ENCODE results near the gene YTHDF1.
A peak's percentile ranks its signal among the peaks of the same experiment; 100 is the strongest.
"Not testable (repeated sequence)": the region's sequence is repeated elsewhere in the genome, so short reads cannot be mapped to it uniquely, and the experiment has no call there.

YTHDF1 gene

DNA sequence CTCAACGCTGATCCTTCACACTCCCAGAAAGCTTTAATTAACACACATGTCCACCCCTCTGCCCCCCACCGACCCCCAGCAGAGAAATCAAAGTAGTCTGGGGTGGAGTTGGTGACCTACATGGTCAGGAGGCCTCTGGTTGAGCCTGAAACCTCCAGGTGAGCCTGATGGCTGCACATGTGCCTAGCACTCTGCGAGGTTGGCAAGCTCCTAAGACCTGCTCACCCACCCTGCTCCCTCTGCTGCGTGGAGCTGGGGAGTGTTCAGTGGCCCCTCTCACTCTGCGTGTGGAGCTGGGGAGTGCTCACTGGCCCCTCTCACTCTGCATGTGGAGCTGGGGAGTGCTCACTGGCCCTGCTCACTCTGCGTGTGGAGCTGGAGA, 7.9 kb upstream of the YTHDF1 start:
- H3K4me1 ChIP-seq = peaks cover 0 to 44% (median 33%) of the 10 kb centered on the region in 10 experiments; a peak in 16 of 20 replicates
- H3K27me3 ChIP-seq = no peaks in the 10 kb centered on the region
- H3K36me3 ChIP-seq = no peaks in the 10 kb centered on the region
- no peak overlapping the region for H3K4me3 ChIP-seq
- no peak for TF ChIP-seq Cebpa-rat (IDR thresholded peaks at IDR 0.05)
- H3K4me2 ChIP-seq = peak overlapping the region in 7 of 11 experiments; percentile 15 to 69 (median 40); a peak in 10 of 22 replicates
- H3K9ac ChIP-seq = no peak overlapping the region; a peak in 2 of 22 replicates
- H4K20me1 ChIP-seq = peaks cover 0 to 22% (median 0%) of the 10 kb centered on the region in 11 experiments; a peak in 1 of 22 replicates
- no peaks in the 10 kb centered on the region for H3K9me3 ChIP-seq (replicated peaks in 1 of 11)
- no peak overlapping the region for H3K27ac ChIP-seq

DNA sequence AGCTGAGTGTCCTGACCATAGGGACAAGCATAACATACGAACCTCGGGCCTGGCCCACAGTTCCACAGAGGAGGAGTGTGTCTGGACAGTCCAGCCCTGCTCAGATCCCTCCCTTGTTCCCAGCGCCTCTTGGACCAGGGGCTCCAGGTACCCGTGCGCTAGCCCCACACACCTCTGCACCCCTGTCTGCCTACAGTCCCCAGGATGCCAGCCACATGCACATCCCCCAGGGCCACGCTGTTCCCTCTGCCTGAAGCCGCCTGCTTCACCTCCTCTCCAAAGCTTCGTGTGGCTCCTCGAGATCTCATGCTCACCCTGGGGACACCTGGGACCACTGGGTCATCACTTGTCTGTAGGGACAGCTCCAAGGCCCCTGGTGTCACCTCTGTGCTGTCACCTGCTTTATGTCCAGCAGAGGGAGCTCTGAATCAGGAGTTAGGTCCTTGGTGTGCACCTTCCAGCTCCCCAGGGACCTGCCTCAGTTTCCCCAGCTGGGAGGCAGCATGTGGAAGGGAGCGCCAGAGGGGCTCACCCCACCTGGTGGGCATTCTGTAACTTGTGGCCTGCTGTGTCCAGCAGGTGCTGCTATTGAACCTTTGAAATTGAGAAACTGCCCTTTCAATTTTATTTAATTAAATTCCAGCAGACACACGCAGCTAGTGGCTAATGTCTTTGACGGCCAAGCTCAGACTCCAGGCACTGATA, 7.3 kb upstream of the YTHDF1 start:
- Histone ChIP-seq H3K27ac (no peak overlapping the region), H3K4me2 (peak overlapping the region in 5 of 11 experiments; percentile 37 to 61 (median 40); a peak in 7 of 22 replicates), H3K9ac (no peak overlapping the region), H3K27me3 (no peaks in the 10 kb centered on the region), H3K4me1 (peaks cover 0 to 38% (median 27%) of the 10 kb centered on the region in 10 experiments; a peak in 14 of 20 replicates), H3K4me3 (no peak overlapping the region), H3K9me3 (replicated peaks in 1 of 11) (no peaks in the 10 kb centered on the region), H4K20me1 (peaks cover 0 to 22% (median 0%) of the 10 kb centered on the region in 11 experiments; a peak in 1 of 22 replicates), H3K36me3 (no peaks in the 10 kb centered on the region)
- TF ChIP-seq Cebpa-rat (IDR thresholded peaks at IDR 0.05) = no peak

DNA sequence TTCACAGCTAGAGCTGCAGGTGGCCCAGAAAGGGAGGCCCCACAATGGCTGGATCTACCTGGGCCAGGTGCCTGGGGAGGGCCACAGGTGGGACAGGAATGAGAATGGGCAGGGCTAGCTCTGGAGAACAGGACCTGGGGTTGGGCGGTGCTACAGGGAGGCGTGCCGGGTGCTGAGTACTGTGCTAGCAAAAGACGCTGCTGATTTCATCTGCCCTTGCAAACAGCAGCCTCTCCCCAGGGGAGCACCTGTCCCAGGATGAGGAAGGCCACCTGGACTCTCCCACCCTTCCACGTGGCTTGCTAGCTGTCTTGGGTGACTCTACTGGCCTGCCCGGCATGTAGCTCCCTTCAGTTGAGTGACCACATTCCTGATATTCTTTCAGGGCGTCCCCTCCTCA, 6.6 kb upstream of the YTHDF1 start:
- no peaks in the 10 kb centered on the region for H3K9me3 ChIP-seq (replicated peaks in 1 of 11)
- no peak for TF ChIP-seq Cebpa-rat (IDR thresholded peaks at IDR 0.05)
- H3K36me3 ChIP-seq = no peaks in the 10 kb centered on the region
- no peak overlapping the region for H3K4me2 ChIP-seq
- H3K27me3 ChIP-seq = no peaks in the 10 kb centered on the region
- H4K20me1 ChIP-seq = peaks cover 0 to 22% (median 0%) of the 10 kb centered on the region in 11 experiments; a peak in 1 of 22 replicates
- no peak overlapping the region for H3K27ac ChIP-seq
- no peak overlapping the region for H3K4me3 ChIP-seq
- no peak overlapping the region for H3K9ac ChIP-seq
- peaks cover 0 to 44% (median 30%) of the 10 kb centered on the region in 10 experiments; a peak in 15 of 20 replicates for H3K4me1 ChIP-seq

DNA sequence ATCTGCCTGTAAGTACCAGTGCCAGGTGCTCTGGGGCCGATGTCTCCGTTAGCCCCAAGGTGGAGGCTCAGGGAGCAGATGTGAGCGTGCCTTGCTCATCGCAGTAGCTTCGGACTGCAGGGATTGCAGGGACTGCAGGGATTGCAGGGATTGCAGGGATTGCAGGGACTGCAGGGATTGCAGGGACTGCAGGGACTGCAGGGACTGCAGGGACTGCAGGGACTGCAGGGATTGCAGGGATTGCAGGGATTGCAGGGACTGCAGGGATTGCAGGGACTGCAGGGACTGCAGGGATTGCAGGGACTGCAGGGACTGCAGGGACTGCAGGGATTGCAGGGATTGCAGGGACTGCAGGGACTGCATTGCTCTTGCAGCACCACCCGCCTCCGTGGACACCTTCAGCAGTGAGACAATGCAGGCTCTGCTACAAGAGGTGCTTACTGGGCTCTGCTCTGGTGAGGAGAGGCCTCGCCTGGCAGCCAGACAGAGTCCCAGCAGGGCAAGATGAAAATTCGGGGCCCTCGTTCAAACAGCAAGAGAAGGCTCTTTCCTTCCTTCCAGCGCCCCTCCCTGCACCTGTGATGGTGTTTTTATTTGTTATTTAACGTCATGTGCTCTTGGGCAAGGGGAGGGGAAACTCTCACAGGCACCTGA, 5.6 kb upstream of the YTHDF1 start:
- peak overlapping the region in 1 of 11 experiments; percentile 7; a peak in 1 of 22 replicates for H3K9ac ChIP-seq
- H3K27ac ChIP-seq, H3K4me3 ChIP-seq: not testable (repeated sequence)

DNA sequence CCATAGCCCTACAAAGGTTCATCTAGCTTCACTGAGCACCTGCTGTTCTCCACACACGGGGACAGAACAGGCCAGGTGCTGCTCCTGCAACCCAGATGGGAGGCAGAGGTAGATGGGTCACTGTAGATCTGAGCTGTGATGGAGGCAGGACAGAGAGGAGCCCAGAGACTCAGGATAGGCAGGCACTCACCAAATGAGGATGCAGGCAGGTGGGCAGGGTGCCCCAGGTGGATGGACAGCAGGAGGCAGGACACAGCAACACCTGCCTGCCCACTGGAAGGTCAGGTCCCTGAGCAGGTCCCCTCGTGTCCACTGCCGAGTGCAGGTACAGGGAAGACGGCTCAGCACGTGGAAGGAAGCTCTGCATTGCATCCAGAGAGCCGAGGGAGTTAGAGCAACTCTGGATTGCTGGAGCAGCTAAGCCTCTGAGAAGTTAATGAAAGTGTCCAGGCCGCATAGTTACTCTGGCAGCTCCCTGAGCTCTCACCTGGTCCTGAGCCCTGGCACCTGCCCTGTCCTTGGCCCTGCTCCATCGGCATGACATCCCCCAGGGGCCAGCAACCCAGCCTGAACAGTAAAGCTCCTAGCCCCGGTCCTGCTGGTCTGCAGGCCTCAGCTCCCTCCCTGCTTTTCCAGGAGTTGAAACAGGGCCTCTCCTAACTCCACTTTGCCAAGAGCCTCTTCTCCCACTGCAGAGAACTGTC, 4.9 kb upstream of the YTHDF1 start:
- H3K27ac ChIP-seq = no peak overlapping the region
- no peak overlapping the region for H3K4me2 ChIP-seq
- H4K20me1 ChIP-seq = peaks cover 0 to 22% (median 0%) of the 10 kb centered on the region in 11 experiments; a peak in 4 of 22 replicates
- no peak for TF ChIP-seq Cebpa-rat (IDR thresholded peaks at IDR 0.05)
- no peak overlapping the region for H3K4me3 ChIP-seq
- H3K4me1 ChIP-seq = peaks cover 7 to 51% (median 39%) of the 10 kb centered on the region in 10 experiments
- no peaks in the 10 kb centered on the region for H3K27me3 ChIP-seq
- H3K9ac ChIP-seq = peak overlapping the region in 1 of 11 experiments; percentile 7; a peak in 1 of 22 replicates
- no peaks in the 10 kb centered on the region for H3K36me3 ChIP-seq
- no peaks in the 10 kb centered on the region for H3K9me3 ChIP-seq (replicated peaks in 1 of 11)

More for the DNA sequence above, 5.6 kb upstream of the YTHDF1 start:
- not testable (repeated sequence) for H3K36me3 ChIP-seq; H3K27me3 ChIP-seq; H3K9me3 ChIP-seq (replicated peaks in 1 of 11); H3K4me2 ChIP-seq
- Histone ChIP-seq H3K4me1 (peaks cover 6 to 51% (median 40%) of the 10 kb centered on the region in 10 experiments), H4K20me1 (peaks cover 0 to 22% (median 0%) of the 10 kb centered on the region in 11 experiments; a peak in 1 of 22 replicates)

DNA sequence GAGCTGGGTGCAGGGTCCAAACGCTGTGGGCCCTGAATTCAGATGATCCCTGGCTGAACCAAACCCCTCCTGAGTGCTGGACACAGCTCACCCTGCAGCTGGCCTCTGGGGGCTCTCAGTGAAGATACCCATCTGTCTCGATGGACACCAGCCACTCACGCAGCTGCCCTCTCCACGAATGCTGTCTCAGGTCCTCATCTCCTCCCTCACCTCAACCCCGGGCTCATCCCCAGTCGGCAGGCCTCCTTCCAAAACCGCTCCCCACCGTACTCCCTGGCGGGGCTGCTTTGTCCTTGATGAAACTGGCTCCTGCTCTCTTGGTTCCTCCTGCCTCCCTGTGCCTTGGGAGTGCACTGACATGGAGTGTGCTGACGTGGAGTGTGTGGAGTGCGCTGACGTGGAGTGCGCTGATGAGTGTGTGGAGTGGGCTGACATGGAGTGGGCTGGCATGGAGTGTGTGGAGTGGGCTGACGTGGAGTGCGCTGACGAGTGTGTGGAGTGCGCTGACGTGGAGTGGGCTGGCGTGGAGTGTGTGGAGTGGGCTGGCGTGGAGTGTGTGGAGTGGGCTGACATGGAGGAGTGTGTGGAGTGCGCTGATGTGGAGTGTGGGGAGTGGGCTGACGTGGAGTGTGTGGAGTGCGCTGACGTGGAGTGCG, 4.1 kb upstream of the YTHDF1 start:
- H3K36me3 ChIP-seq = peaks cover 0 to 1% (median 0%) of the 10 kb centered on the region in 11 experiments; a peak in 4 of 22 replicates
- no peaks in the 10 kb centered on the region for H3K27me3 ChIP-seq
- no peak overlapping the region for H3K4me2 ChIP-seq
- no peak overlapping the region for H3K4me3 ChIP-seq
- TF ChIP-seq Cebpa-rat (IDR thresholded peaks at IDR 0.05) = no peak
- no peaks in the 10 kb centered on the region for H3K9me3 ChIP-seq (replicated peaks in 1 of 11)
- no peak overlapping the region for H3K27ac ChIP-seq
- peaks cover 8 to 43% (median 32%) of the 10 kb centered on the region in 10 experiments for H3K4me1 ChIP-seq
- H4K20me1 ChIP-seq = peaks cover 2 to 25% (median 8%) of the 10 kb centered on the region in 11 experiments; a peak in 19 of 22 replicates
- no peak overlapping the region for H3K9ac ChIP-seq

DNA sequence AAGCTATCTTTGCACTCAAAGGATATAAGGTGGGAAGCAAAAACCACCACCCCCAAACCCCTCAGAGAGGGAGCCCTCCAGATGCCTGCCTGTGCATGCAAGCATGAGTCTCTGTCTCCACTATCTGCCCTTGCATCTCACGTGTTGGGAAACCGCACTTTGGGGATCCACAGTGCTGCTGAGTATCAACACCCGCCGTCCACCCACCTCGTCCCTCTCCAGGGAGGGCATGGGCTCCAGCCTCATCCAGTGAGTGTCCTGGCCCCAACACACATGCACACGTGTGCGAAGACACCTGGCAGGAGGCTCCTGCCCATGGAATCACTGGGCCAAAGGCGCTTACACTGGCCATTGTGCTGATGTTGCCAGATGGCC, 3.5 kb upstream of the YTHDF1 start:
- no peak for TF ChIP-seq Cebpa-rat (IDR thresholded peaks at IDR 0.05)
- H3K36me3 ChIP-seq = peaks cover 3 to 7% (median 5%) of the 10 kb centered on the region in 11 experiments; a peak in 20 of 22 replicates
- H3K9ac ChIP-seq = no peak overlapping the region
- H3K9me3 ChIP-seq (replicated peaks in 1 of 11) = no peaks in the 10 kb centered on the region
- H3K27me3 ChIP-seq = no peaks in the 10 kb centered on the region
- H3K4me2 ChIP-seq = no peak overlapping the region
- H3K4me3 ChIP-seq = no peak overlapping the region
- peaks cover 8 to 30% (median 13%) of the 10 kb centered on the region in 11 experiments; a peak in 20 of 22 replicates for H4K20me1 ChIP-seq
- H3K27ac ChIP-seq = no peak overlapping the region
- peaks cover 13 to 43% (median 32%) of the 10 kb centered on the region in 10 experiments for H3K4me1 ChIP-seq

DNA sequence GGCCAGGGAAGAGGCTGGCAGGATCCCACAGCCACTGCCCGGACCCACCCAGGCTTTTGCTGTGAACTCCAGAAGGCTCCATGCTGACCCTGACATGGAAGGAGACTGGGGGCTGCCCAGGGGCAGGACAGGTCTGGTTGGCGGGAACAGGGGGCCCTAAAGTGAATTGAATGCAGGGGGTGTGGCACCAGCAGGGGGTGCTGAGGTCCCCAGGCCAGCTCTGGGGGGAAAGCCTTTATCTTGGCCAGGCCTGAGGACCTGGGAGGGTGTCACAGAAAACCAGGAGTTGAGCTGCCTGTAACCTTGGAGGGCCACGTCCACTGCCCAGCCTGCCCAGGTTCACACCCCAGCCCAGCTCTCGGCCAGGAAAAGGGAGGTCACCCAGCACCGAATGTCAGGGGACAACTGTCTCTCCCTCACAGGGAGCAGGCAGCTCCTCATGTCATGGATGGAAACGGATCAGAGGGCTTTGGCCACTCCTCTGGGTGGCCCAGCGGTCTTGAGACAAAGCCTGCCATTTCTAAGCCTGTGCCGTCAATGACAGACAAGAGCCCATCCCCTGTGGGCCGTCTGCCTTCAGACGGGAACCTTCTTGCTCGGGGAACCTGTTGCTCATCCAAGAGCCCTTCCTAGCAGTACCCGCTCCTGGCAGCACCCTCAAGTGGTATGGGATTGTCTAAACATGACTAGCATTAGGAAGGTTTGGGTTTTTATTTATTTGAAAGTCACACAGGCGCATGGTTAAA, 2.9 kb upstream of the YTHDF1 start:
- TF ChIP-seq Cebpa-rat (IDR thresholded peaks at IDR 0.05) = no peak
- Histone ChIP-seq H3K4me3 (no peak overlapping the region), H4K20me1 (peaks cover 13 to 30% (median 19%) of the 10 kb centered on the region in 11 experiments; a peak in 21 of 22 replicates), H3K27ac (no peak overlapping the region), H3K4me2 (no peak overlapping the region), H3K9ac (peak overlapping the region in 2 of 11 experiments; percentile 7 to 16; a peak in 1 of 22 replicates), H3K36me3 (peaks cover 9 to 12% (median 11%) of the 10 kb centered on the region in 11 experiments; a peak in 21 of 22 replicates), H3K4me1 (peaks cover 18 to 43% (median 32%) of the 10 kb centered on the region in 10 experiments), H3K9me3 (replicated peaks in 1 of 11) (no peaks in the 10 kb centered on the region), H3K27me3 (no peaks in the 10 kb centered on the region)

Measured in BLaER1 treated with 17β-estradiol and CSF1 and Interleukin-3, amounts not matched to agents 10 nM and 100 nM (cell line).